T-helper 9 cell (primary cell): ENCODE data around the gene KCNC2.

Source experiments
- DNase-seq: peaks from one replicate; pipeline ENCODE4 v3.0.0-alpha.2; 2020

KCNC2 gene

DNA sequence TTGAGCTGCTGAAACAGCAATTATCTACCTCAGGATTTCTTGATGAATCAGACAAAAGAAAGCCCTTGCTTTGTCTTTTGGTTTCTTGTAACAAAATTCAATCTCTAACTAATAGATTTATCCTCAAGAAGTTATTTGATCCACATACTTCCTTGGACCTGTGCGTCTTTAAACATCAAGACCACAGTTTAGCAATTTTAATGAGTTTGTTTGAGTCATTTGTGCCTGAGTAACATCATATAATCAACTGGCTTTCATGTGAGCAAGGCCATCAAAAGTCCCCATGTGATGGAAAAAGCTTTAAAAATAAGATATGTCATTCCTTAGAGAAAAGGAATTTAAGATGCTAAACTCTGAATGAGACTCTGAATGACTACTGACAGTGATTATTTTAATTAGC lies 52.3 kb downstream of the KCNC2 start:
- no peak for DNase-seq

DNA sequence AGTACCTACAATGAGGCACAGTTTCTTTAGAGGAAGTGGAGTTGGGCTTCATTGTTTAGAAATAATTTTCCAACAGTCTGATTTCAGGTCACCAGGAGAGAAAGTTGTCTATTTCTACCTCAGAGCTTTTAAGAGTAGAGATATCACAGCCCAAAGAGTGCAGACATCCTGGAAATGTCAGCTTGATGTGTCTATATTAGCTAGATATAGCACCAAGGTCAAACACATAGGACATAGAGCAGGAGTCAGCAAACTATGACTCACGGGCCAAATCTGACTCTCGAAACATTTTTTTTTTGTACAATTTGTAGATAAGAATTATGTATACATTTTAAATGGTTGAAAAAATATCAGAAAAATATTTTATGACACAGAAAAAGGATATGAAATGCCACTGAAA lies 53.7 kb downstream of the KCNC2 start:
- DNase-seq: no peak

DNA sequence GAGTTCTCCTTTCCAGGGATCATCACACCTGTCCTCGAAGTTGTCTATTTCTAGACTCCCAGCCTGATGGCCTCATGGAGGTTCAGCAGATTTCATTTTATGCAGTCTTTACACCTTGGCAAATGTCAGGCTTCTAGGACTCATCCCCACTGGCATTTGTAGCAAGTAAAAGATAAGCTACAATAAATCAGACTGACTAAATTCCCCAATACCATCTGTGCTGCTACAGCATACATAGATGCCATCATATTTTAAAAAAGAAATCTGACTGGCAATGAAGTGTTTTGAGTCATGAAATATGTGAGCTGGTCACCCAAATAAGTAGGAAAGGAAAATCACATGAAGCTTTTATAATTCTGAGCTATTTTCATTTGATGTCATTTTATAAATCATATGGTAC lies 55.3 kb downstream of the KCNC2 start:
- DNase-seq: no peak

DNA sequence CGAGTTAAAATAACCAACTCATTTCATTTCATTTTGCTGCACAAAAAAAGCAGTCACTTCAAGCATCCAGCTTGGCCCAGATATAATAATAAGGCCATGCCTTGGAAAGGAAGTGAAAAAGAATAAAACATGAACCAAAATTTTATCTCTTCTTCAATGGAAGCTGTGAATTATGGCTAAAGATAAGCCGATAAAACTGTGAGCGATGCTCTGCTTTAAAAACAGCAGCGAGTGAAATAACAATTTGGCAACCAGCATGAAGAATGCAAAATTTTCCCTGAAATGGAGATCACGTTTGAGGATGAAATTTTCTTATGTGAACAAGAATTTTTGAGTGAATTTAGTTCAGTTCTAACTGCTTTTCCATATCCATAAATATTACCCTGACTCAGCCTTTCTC lies 70.4 kb downstream of the KCNC2 start:
- no peak for DNase-seq

DNA sequence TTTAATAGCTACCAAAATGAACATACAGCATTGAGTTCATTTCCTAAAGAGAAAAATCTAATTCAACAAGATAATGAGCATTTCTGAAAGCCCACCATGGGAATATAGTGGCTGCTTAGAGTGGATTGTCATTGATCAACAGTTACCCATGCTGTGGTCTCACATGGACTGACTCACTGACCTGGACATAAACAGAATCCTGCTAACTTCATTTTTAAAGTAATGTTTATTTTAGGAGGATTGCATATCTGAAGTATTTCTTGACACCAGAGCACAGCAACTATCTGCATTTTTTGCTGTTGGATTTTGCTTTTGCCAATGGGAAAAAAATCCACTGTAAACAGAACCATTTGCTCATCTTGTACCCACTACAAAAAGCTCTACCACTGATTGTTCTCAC lies 71.7 kb downstream of the KCNC2 start:
- DNase-seq: no peak

DNA sequence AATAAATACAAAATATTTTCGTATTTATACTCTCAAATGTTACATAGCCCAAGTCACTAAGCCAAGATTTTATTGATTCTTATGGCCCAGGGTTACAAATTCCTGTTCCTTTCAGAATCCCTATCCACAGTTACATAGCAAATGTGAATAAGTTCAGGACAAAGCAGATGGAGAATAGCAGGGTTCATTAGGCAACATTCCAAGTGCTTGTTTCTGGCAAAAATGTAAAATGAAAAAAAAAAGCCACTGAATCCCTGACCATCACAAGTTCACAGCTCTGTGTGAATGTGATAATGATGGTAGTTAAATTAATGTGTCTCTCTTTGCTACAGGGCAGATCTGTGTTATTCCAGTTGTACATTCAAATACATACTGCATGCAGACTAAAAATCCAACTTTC lies 74.6 kb downstream of the KCNC2 start:
- DNase-seq: no peak

DNA sequence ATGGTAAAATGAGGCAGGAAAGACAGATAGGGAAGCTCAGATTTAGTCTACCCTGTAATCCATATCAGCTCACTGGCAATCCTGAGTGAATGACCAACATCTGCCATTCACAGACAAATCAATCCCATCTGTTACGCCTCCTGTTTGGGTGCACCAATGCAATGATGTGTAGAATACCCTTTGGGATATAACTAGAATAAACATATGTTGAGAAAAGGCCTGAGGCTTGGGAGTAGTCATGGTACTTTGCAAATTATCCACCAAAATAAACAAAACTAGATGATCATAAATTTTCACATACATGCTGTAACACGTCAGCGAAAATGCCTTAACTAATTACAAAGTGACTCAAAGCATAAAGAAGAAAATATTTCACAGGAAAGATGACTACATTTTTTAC lies 78.8 kb downstream of the KCNC2 start:
- DNase-seq: no peak

DNA sequence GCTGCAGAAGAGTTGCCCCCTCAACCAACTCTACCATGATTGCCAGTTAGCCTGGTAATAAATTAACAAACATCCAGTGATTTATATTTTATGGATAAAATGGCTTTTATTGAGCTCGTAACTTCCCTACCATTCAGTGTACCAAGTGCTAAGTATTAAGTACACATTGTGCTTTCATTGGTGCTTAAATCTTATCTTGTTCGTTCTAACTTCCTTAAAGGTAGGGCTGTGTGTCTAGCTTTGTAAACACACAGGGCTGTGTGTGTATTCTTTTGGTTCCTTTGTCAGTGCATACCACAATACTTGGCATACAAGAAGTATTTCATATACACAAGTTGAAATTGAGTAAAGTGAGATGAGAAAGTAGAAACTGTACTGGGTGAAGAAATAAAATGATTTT lies 80.4 kb downstream of the KCNC2 start:
- no peak for DNase-seq

DNA sequence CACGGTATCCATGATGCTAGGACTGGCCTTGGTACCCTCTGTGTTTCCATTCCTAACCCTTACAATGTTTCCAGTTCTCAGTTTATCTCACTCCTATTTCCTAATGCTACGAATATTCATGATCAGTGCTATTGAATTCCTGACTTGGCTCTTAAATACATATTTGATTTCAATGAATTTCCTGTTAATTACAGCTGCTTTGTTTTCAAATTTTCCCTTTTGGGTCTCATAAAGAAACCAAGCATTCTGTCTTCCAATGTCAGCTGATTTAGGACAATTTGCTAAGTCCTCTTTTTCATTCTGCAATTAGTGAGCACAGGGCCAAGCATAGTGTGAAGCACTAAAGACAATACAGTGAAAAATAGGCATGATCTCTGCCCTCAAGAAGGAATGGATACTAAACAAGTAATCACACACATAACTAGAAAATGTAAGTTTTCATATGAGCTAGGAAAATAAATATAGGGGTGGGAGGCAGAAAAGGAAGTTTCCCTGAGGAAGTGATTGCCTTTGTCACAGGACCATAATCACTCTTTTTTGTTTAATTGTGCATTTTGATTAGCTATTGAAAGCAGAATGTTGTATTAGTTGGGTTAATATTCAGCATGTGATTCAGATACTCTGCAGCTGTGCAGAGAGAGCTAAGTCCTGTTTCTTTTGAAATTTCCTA lies 88.5 kb downstream of the KCNC2 start:
- DNase-seq: no peak

DNA sequence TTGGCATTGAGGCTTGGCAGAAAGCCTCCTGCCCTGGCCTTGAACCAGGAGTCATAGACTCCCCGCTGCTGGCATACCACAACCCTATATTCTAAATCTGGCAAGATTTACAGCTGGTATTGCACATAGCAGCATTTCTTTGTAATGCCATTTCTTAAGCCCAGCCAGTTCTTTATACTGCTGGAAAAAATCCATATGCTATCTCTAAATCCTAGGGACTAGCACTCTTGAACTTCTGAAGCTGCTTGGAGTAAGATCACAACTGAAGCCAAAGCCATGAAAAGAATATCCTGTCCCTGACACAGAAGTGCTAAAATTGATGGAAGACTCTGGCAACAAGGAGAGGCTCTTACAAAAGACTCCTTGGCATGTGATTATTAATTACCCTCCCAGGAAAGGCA lies 89.3 kb downstream of the KCNC2 start:
- DNase-seq: no peak

DNA sequence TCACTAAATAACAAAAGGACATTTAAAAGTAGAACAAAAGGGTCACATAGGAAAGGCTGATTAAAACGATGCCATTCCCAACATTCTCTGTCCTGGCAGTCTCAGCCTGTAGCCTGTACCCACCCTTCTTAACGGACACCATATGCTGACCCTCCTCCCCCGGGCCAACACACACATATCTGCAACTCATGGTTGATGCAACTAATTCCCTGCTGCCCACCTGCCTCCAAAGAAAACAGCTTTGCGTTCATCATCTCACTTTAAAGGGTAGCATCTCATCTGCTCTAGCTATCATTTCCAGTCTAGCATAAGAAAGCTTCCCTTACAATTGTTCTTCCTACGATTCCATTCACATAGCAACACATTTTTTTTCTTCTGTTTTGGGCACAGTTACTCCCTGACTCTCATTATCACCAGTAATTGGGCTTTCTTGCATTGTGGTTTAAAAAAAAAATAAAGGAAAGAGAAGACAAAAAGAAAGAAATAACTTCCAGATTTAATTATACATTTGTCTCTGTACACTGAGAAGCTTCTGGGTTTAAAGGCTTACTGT lies 92.9 kb downstream of the KCNC2 start:
- DNase-seq: no peak

DNA sequence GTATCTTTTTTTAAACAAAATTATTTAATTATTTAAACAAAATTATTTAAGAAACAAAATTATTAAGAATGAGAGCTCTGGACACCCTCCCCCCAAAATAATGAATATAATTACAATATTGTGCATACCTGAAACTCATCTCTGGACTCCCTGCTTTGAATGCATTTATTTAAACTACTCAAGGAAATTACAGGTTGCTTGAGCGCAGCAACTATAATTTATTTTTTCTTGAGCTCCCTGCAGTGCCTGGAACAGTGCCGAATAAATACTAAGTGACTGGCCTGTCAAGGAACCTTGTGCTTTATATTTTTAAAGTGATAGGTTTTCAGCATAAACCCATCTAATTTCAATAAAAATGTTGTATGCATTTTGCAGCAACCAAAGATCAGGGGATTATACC lies 93.9 kb downstream of the KCNC2 start:
- no peak for DNase-seq

DNA sequence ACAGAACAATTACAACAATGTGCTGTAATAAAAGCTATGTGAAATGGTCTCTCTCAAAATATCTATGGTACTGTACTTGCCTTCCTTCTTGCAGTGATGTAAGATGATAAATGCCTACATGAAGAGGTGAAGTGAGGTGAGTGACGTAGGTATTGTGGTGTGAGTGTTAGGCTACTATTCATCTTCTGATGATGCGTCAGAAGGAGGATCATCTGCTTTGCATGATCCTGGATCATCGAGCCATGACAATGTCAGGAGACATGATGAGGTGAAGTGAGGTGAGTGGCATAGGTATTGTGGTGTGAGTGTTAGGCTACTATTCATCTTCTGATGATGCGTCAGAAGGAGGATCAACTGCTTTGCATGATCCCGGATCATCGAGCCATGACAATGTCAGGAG lies 105.8 kb downstream of the KCNC2 start:
- no peak for DNase-seq

DNA sequence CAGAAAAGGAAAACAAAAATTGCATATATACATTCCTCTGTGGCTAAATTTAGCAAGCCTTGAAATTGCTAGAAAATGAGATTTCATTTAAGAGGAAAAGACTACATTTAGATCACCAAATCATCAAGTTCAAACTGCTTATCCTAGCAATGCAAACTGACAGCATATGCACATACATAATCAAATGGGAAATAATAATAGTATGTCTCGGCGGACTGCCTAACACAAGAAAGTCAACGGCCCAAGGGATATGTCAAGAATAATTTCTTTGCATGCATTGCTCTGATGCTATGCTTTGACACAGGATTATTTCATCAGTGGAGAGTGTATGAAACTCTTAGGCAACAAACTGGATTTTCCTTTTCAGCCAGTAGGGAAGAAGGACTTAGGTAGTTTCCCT lies 107.9 kb downstream of the KCNC2 start:
- no peak for DNase-seq

DNA sequence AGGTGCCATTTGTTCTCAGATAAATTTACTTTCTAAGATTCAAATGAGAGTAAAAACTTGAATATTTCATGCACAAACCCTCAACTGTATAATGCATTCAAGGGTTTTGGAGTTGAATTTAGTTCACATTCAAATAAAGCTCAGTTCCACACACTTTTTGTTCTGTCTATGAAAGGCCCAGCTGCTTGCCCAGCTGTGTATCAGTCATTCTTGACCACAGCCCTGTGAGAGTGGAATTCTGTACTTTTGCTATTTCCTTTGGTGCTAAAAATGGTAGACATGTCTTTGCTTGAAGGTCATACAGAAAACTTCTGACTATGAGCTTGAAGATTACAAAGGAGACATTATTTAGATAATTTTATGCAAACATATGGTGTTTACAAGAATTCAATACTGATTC lies 110.4 kb downstream of the KCNC2 start:
- DNase-seq: no peak

DNA sequence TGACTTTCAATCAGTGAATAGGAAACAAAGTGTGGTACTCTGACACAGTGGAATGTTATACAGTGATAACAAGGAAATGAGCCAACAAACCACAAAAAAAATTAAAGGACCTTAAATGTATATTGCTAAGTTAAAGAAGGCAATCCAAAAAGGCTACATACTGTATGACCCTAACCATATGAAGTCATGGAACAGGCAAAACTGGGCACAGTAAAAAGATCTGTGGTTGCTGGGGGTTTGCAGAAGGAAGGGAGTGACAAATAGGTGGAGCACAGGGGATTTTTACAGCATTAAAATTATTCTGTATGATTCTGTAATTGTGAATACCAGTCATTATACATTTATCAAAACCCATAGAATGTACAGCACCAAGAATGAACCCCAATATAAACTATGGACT lies 112.6 kb downstream of the KCNC2 start:
- no peak for DNase-seq

DNA sequence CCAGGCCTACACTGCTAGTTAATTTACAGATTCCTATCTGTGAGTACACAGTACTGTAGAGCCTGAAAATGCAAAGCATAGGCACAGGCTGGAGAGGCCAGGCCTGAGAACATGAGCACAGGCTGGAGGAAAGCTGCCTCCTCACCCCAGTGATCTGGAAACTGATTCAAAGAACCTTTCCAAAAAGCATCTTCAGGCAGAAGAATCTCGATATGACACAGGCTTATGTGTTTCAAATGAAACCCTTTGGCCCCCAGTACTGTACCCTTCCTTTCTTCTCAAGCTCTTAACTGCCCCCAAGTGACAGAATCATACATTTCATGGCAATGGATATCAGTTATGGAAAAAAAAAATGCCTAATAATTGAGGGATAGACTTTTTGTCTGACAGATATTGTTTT lies 122.0 kb downstream of the KCNC2 start:
- no peak for DNase-seq

DNA sequence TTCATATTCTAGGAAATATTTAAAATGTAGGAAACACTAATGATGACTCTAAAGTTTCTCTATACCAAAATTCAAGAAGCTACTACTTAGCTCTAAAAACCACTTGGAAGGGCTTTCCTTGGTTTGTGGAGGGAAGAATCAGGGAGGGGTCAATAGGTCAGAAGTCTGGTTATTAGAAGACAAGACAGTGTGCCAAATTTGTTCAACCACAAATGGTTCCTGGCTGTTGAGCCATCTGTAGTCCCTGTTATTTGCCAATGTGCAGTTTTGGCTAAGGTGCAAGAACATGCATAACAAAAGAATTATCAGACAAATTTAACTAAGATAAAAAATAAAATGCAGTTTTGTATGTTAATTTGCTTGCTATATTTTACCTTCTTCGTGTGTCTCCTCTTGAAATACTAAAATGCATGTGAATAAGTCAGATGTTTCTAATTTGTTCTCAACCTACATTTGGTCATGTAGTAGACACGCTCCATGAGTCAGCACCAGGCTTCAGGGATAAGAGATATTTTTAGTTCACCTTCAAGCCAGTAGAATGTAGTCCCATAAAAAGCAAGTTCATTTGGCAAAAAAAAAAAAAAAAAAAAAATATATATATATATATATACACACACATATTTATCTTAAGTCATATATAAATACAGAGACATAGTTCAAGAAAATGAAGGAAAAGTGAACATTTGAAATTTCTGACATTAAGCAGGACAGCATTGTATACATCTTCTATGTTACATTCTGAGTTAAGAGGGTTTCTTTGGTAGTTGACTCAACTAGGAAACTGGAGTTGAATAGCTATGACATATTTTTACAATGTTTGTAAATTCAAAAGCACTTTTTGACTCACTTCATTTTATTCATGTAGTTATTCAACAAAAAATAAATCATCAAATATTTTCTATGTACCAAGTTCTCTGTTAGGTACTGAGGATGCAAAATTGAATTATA lies 123.3 kb downstream of the KCNC2 start:
- no peak for DNase-seq

DNA sequence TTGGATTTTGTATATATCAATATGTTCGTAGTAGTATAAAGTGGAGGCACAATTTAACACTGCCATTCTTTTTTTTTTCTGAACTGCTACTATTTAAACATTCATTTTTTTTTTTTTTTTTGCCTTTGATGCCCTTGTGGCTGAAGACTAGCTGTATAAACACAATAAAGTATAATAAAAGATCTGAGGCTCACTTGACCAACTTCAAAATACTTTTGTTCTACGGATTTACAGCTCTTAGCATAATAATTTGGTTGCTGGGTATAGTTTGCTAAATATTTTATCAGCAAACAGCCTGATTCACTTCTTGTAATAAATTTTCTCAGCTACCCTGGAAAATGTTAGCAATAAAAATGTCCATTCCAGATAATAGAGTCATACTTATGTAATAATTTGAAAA lies 128.3 kb downstream of the KCNC2 start:
- DNase-seq: no peak

DNA sequence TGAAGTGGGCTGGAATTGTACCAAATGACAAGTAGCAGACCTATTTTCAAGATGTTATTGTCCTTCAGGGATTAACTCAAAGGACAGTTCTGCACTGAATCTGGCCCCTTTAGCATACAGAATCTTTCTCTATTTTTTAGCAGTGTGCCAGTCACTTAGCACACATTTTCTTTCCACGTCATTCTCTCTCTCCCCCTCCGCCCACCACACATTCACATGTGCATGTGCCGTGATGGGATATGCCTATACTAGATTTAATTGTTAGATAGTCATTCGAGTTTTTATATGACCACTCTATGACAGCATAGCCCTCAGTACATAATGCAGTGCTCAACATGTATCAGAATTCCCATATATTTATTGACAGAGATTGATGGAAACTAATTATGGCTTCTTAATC lies 129.1 kb downstream of the KCNC2 start:
- DNase-seq: no peak

DNA sequence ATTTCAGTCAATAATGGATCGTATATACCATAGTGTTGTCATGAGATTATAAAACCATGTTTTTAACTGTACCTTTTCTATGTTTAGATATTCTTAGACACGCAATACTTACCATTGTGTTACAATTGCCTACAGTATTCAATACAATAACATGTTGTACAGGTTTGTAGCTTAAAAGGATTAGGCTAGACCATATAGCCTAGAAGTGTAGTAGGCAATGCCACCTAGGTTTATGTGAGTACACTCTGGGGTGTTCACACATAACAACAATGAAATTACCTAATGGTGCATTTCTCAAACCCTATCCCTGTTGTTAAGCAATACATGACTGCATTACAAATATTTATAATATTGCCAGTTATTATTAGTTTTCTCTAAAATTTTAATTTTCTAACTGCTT lies 144.2 kb downstream of the KCNC2 start:
- no peak for DNase-seq

DNA sequence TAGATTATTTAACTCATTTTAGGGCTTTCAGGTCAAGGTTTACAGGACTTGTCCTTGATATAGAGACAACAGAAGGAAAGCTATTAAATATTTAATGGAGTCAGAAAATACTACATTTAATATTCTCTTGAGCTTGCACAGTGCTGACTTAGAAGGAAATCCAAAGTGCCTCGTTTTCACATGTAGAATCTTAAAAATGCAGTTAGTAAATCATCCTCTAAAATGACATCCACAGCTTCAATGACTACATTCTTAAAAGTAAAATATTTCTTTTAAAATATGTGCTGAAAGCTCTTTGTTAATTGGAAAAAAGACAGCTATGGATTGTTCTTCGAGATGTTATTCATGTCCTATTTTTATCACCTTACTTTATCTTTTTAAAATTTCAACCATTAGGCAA lies 146.9 kb downstream of the KCNC2 start:
- DNase-seq: no peak

DNA sequence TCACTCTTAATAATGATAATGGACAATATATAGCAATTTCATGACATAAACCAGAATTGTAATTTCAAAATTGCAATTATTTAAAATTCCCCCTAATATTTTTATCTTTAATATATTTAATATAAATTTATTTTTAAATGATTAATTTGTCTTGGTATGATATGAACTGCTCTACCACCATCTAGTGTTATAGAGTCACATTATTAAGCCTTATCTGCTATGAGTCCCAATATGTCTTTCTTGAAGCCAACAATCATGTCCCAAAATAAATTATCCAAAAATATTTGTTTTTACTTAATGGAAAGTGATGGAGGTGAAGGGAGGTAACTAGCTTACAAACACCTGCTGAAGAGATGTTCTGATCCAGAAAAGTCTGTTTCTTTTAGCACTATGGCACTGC lies 151.4 kb downstream of the KCNC2 start:
- no peak for DNase-seq

DNA sequence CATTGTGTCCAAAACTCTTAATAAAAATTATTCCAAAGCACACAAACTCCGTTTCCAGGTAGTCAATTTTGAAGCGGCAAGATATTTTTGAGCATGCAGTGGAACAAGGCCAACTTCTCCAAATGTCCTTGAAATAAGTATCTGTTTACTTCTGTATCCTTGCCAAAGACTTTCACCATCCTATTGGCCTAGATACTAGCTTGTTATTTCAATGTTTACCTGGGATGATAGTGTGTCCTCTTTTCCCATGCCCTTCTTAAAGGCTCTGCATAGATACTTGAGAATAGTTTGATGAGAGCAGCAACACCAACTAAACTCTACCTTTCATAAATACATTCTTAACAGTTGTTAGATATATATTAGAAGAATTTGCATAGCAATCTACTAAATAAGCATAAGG lies 160.9 kb downstream of the KCNC2 start:
- no peak for DNase-seq
